Body of pancreas (tissue), 4 donors: Measurements from ENCODE around the gene PACRG. TPM values are rescaled to one million over a fixed set of nuclear protein-coding genes. Genes with fewer than 3 reads are reported as not detected.

Source experiments
- ATAC-seq: fragments of 150-250 bp; one replicate; pipeline ENCODE4 v1.9.1; 2016
- DNase-seq, 4 donors: peaks; one replicate each; pipeline ENCODE4 v3.0.0-alpha.2; 2019
- H3K27ac ChIP-seq, 4 donors: fragments of 200-600 bp; sonication (generic); 1 replicate in 3 of 4; 2 replicates in 1 of 4; pipeline versions ENCODE4 v1.5.1 to v1.6.1; 2016 to 2019; ENCODE audit warnings: mild to moderate bottlenecking in 1 of 4, mixed read lengths in 1 of 4, moderate library complexity in 1 of 4
- H3K27me3 ChIP-seq, 2 donors: fragments of 200-600 bp; sonication (generic); one replicate each; pipeline ENCODE4 v1.6.0; 2016; ENCODE audit warnings: mild to moderate bottlenecking in 1 of 2
- H3K36me3 ChIP-seq, 2 donors: fragments of 200-600 bp; sonication (generic); replicated peaks in 1 of 2; 2 replicates each; pipeline ENCODE4 v1.5.1; 2016; ENCODE audit warnings: low read depth in 2 of 2; ENCODE audit not compliant: insufficient read depth in 1 of 2
- H3K4me1 ChIP-seq: fragments of 200-600 bp; sonication (generic); one replicate; pipeline ENCODE4 v1.6.0; 2016
- H3K4me3 ChIP-seq, 2 donors: fragments of 200-600 bp; sonication (generic); 1 replicate in 1 of 2; 2 replicates in 1 of 2; pipeline ENCODE4 v1.5.1; 2016 to 2019
- H3K9me3 ChIP-seq, 3 donors: fragments of 200-600 bp; sonication (generic); 1 replicate in 2 of 3; 2 replicates in 1 of 3; pipeline ENCODE4 v1.5.1; 2016
- CTCF ChIP-seq, 7 experiments: fragments of 450-650 bp in 4 of 7; fragments of 200-600 bp in 3 of 7; sonication (generic) in 3 of 7; IDR thresholded peaks; one replicate each; pipeline ENCODE4 v1.5.1; 2016 to 2019; ENCODE audit warnings: antibody characterized with exemption in 7 of 7
- POLR2A ChIP-seq, 3 donors: fragments of 450-650 bp; IDR thresholded peaks; one replicate each; pipeline ENCODE4 v1.6.1; 2016; ENCODE audit warnings: antibody characterized with exemption in 3 of 3, mild to moderate bottlenecking in 2 of 3
- WGBS, 2 donors: methylation state at CpG; one replicate each; pipeline ENCODE4 v1.1.5; 2017; 5-methylcytosine and 5-hydroxymethylcytosine counted together
- intact Hi-C: fragments of 100-400 bp; cut with DNase I; formaldehyde crosslinking; loops from one replicate; pipeline ENCODE4 v1.15.1; 2023
- total RNA-seq, 2 donors: library from RNA; depleted of rRNA; stranded (reverse); fragments of >200 nt; gene quantifications; one replicate each; pipeline ENCODE4 v1.1.0, GENCODE V29; 2016

Gene PACRG
- total RNA-seq, 2 donors from 2014 or later: 7.8 to 10.9 TPM

GRCh38 chr6:163149279-163149848 is 421.6 kb downstream of the PACRG start:
- Histone ChIP-seq H3K27me3 (no peaks in the 10 kb centered on the region), H3K36me3 (no peaks in the 10 kb centered on the region), H3K4me1 (no peaks in the 10 kb centered on the region), H3K9me3 (no peaks in the 10 kb centered on the region), H3K4me3 (no peak overlapping the region), H3K27ac (no peak overlapping the region)
- DNase-seq: no peak
- no peak for ATAC-seq
- TF ChIP-seq POLR2A (IDR thresholded peaks at IDR 0.05) (no peak), CTCF (IDR thresholded peaks at IDR 0.05) (no peak)
- 70 to 81% methylated on average over 34 to 35 of the region's 35 CpGs for WGBS, 2 donors
- intact Hi-C loops: no loop called here

- H3K27me3 ChIP-seq: no peaks in the 10 kb centered on the region
- DNase-seq (no peak), ATAC-seq (no peak)
- TF ChIP-seq POLR2A (IDR thresholded peaks at IDR 0.05) (no peak), CTCF (IDR thresholded peaks at IDR 0.05) (no peak)
- H3K36me3 ChIP-seq: no peaks in the 10 kb centered on the region
- intact Hi-C loops: no loop called here
- no peaks in the 10 kb centered on the region for H3K4me1 ChIP-seq
- no peak overlapping the region for H3K4me3 ChIP-seq
- H3K27ac ChIP-seq: no peak overlapping the region
- no peaks in the 10 kb centered on the region for H3K9me3 ChIP-seq
- 47 to 58% methylated on average over 6 of the region's 6 CpGs for WGBS, 2 donors
Observed at GRCh38 chr6:163151212-163151611, 423.4 kb downstream of the PACRG start.

- Histone ChIP-seq H3K4me3 (no peak overlapping the region), H3K4me1 (no peaks in the 10 kb centered on the region), H3K36me3 (no peaks in the 10 kb centered on the region), H3K27me3 (no peaks in the 10 kb centered on the region), H3K27ac (no peak overlapping the region), H3K9me3 (no peaks in the 10 kb centered on the region)
- intact Hi-C loops: no loop called here
- ATAC-seq (no peak), DNase-seq (no peak)
- TF ChIP-seq CTCF (IDR thresholded peaks at IDR 0.05) (no peak), POLR2A (IDR thresholded peaks at IDR 0.05) (no peak)
- WGBS, 2 donors: 85 to 87% methylated on average over 6 of the region's 6 CpGs
Observed at GRCh38 chr6:163152701-163153100, 424.9 kb downstream of the PACRG start.

- no peaks in the 10 kb centered on the region for H3K27me3 ChIP-seq
- DNase-seq: no peak
- H3K4me1 ChIP-seq: no peaks in the 10 kb centered on the region
- WGBS, 2 donors: 89 to 93% methylated on average over 1 of the region's 1 CpG
- H3K36me3 ChIP-seq: no peaks in the 10 kb centered on the region
- TF ChIP-seq CTCF (IDR thresholded peaks at IDR 0.05): no peak
- no peak for TF ChIP-seq POLR2A (IDR thresholded peaks at IDR 0.05)
- ATAC-seq: no peak
- intact Hi-C loops: no loop called here
- no peaks in the 10 kb centered on the region for H3K9me3 ChIP-seq
- H3K4me3 ChIP-seq: no peak overlapping the region
- H3K27ac ChIP-seq: no peak overlapping the region
Observed at GRCh38 chr6:163159110-163159509, 431.3 kb downstream of the PACRG start.

GRCh38 chr6:163159689-163160088 is 431.9 kb downstream of the PACRG start:
- 73 to 75% methylated on average over 10 of the region's 10 CpGs for WGBS, 2 donors
- no peak for TF ChIP-seq POLR2A (IDR thresholded peaks at IDR 0.05)
- Histone ChIP-seq H3K9me3 (no peaks in the 10 kb centered on the region), H3K4me1 (no peaks in the 10 kb centered on the region), H3K27ac (no peak overlapping the region), H3K36me3 (no peaks in the 10 kb centered on the region), H3K27me3 (no peaks in the 10 kb centered on the region), H3K4me3 (no peak overlapping the region)
- no peak for ATAC-seq
- intact Hi-C loops: no loop called here
- no peak for DNase-seq
